H1 (cell line): Measurements from ENCODE around the gene TMPRSS15. TPM values are rescaled to one million over a fixed set of nuclear protein-coding genes. Genes with fewer than 3 reads are reported as not detected.
"Not testable (repeated sequence)": the region's sequence is repeated elsewhere in the genome, so short reads cannot be mapped to it uniquely, and the experiment has no call there.

Experiments used
- CTCF ChIA-PET: fragments of 300-600 bp; sonication (Branson Sonifier 250); formaldehyde crosslinking; loops from one replicate; lab custom pipeline; 2021; ENCODE audit not compliant: partially characterized antibody; lab: Charles Lee
- POLR2A ChIA-PET: fragments of 300-600 bp; sonication (Branson Sonifier 250); formaldehyde crosslinking; loops from one replicate; lab custom pipeline; 2021; ENCODE audit warnings: inconsistent platforms; ENCODE audit not compliant: partially characterized antibody; lab: Charles Lee
- DNase-seq, 2 experiments: peaks; one replicate each; pipeline versions ENCODE4 v3.0.0 to v3.0.0-alpha.2; 2010 to 2022; ENCODE audit warnings: low spot score in 2 of 2, low read depth in 1 of 2, mixed read lengths in 1 of 2
- FAIRE-seq: peaks from 2 replicates; lab custom pipeline; 2011; peaks lifted over from hg19 to GRCh38; lab: Jason Lieb, UNC
- H2AFZ ChIP-seq: 2 replicates; pipeline ENCODE4 v1.8.1; 2012; ENCODE audit warnings: low read length, inconsistent platforms
- H2AK5ac ChIP-seq: 2 replicates; pipeline ENCODE4 v1.6.1; 2013; ENCODE audit warnings: low read depth, low read length
- H2BK120ac ChIP-seq: replicated peaks from 2 replicates; pipeline ENCODE3; 2013; ENCODE audit warnings: low read depth, low read length, inconsistent platforms
- H2BK12ac ChIP-seq: 2 replicates; pipeline ENCODE4 v1.6.1; 2013; ENCODE audit warnings: low read depth, low read length
- H2BK15ac ChIP-seq: 2 replicates; pipeline ENCODE4 v1.6.1; 2013; ENCODE audit warnings: low read length
- H2BK20ac ChIP-seq: 2 replicates; pipeline ENCODE4 v1.6.1; 2013; ENCODE audit warnings: low read length
- H2BK5ac ChIP-seq: 2 replicates; pipeline ENCODE4 v1.6.1; 2013; ENCODE audit warnings: low read depth, low read length
- H3K14ac ChIP-seq: 2 replicates; pipeline ENCODE4 v1.6.1; 2013; ENCODE audit warnings: inconsistent platforms; ENCODE audit not compliant: insufficient read length
- H3K18ac ChIP-seq: 2 replicates; pipeline ENCODE4 v1.6.1; 2013; ENCODE audit warnings: low read length; ENCODE audit errors: extremely low read depth
- H3K23ac ChIP-seq: 2 replicates; pipeline ENCODE4 v1.6.1; 2013; ENCODE audit warnings: inconsistent platforms; ENCODE audit not compliant: insufficient read length
- H3K23me2 ChIP-seq: 2 replicates; pipeline ENCODE4 v1.6.1; 2013; ENCODE audit warnings: low read depth, low read length
- H3K27ac ChIP-seq: 2 replicates; pipeline ENCODE4 v1.6.1; 2011; ENCODE audit warnings: low read depth, low read length, inconsistent platforms
- H3K27me3 ChIP-seq, 4 experiments: replicated peaks in 1 of 4; 1 replicate in 1 of 4; 2 replicates in 3 of 4; pipeline versions ENCODE4 v1.6.1 to v1.8.1; 2011 to 2013; ENCODE audit warnings: low read length in 3 of 4, mild to moderate bottlenecking in 3 of 4, inconsistent platforms in 2 of 4, mixed read lengths in 2 of 4, moderate library complexity in 1 of 4; ENCODE audit not compliant: control insufficient read depth in 3 of 4, insufficient read depth in 3 of 4; ENCODE audit errors: extremely low read depth in 1 of 4
- H3K36me3 ChIP-seq, 4 experiments: 2 replicates each; pipeline versions ENCODE4 v1.6.1 to v1.8.1; 2011 to 2013; ENCODE audit warnings: mild to moderate bottlenecking in 4 of 4, low read length in 3 of 4, moderate library complexity in 2 of 4, control low read depth in 1 of 4, inconsistent platforms in 1 of 4; ENCODE audit not compliant: insufficient read depth in 4 of 4, control insufficient read depth in 2 of 4
- H3K4ac ChIP-seq: replicated peaks from 2 replicates; pipeline ENCODE3; 2013; ENCODE audit warnings: low read length, low read depth, mixed read lengths, inconsistent platforms; ENCODE audit not compliant: insufficient read length
- H3K4me1 ChIP-seq, 4 experiments: replicated peaks in 1 of 4; 1 replicate in 1 of 4; 2 replicates in 3 of 4; pipeline versions ENCODE4 v1.6.1 to v1.8.1; 2011 to 2013; ENCODE audit warnings: low read length in 3 of 4, inconsistent platforms in 2 of 4, mixed read lengths in 1 of 4; ENCODE audit not compliant: insufficient read depth in 4 of 4, control insufficient read depth in 3 of 4
- H3K4me2 ChIP-seq, 2 experiments: 2 replicates each; pipeline versions ENCODE4 v1.6.1 to v1.8.1; 2011 to 2013; ENCODE audit warnings: low read depth in 2 of 2, low read length in 2 of 2, control low read depth in 1 of 2, inconsistent platforms in 1 of 2, mild to moderate bottlenecking in 1 of 2; ENCODE audit not compliant: insufficient read depth in 1 of 2
- H3K4me3 ChIP-seq, 4 experiments: fragments of 200-600, 300-600 bp in 1 of 4; sonication (generic), shearing (Covaris generic), sonication (Bioruptor Twin) in 1 of 4; 2 replicates each; pipeline versions ENCODE4 v1.5.1 to v1.8.1; 2011 to 2016; ENCODE audit warnings: low read length in 4 of 4, low read depth in 3 of 4, control low read depth in 2 of 4, inconsistent platforms in 2 of 4, mild to moderate bottlenecking in 2 of 4, mixed read lengths in 1 of 4, moderate library complexity in 1 of 4; ENCODE audit not compliant: insufficient read depth in 2 of 4; ENCODE audit errors: extremely low read depth in 1 of 4
- H3K56ac ChIP-seq: replicated peaks from 2 replicates; pipeline ENCODE3; 2013; ENCODE audit warnings: low read depth, mild to moderate bottlenecking, mixed read lengths, low read length, inconsistent platforms; ENCODE audit not compliant: insufficient read length
- H3K79me1 ChIP-seq: 2 replicates; pipeline ENCODE4 v1.6.1; 2013; ENCODE audit warnings: low read depth, low read length, control low read depth
- H3K79me2 ChIP-seq, 2 experiments: 2 replicates each; pipeline versions ENCODE4 v1.6.1 to v1.8.1; 2012 to 2013; ENCODE audit warnings: low read length in 2 of 2, mild to moderate bottlenecking in 2 of 2, inconsistent platforms in 1 of 2; ENCODE audit not compliant: insufficient read depth in 2 of 2, control insufficient read depth in 1 of 2
- H3K9ac ChIP-seq, 4 experiments: replicated peaks in 1 of 4; 1 replicate in 1 of 4; 2 replicates in 3 of 4; pipeline versions ENCODE4 v1.6.1 to v1.8.1; 2011 to 2013; ENCODE audit warnings: low read depth in 3 of 4, low read length in 3 of 4, control low read depth in 2 of 4, mild to moderate bottlenecking in 2 of 4, moderate library complexity in 2 of 4, inconsistent platforms in 1 of 4; ENCODE audit errors: extremely low read depth in 1 of 4
- H3K9me3 ChIP-seq, 2 experiments: 2 replicates each; pipeline versions ENCODE4 v1.6.1 to v1.8.1; 2012 to 2013; ENCODE audit warnings: mild to moderate bottlenecking in 2 of 2, moderate library complexity in 2 of 2, control low read depth in 1 of 2, inconsistent platforms in 1 of 2, low read depth in 1 of 2, low read length in 1 of 2, mixed read lengths in 1 of 2; ENCODE audit not compliant: insufficient read depth in 2 of 2
- H4K20me1 ChIP-seq, 2 experiments: replicated peaks in 1 of 2; 2 replicates each; pipeline versions ENCODE3 to v1.8.1; 2011 to 2013; ENCODE audit warnings: inconsistent platforms in 2 of 2, low read length in 2 of 2, mild to moderate bottlenecking in 1 of 2; ENCODE audit not compliant: insufficient read depth in 2 of 2, control insufficient read depth in 1 of 2
- H4K5ac ChIP-seq: 2 replicates; pipeline ENCODE4 v1.6.1; 2013; ENCODE audit warnings: low read length, low read depth, mixed read lengths, inconsistent platforms; ENCODE audit not compliant: insufficient read length
- H4K8ac ChIP-seq: 2 replicates; pipeline ENCODE4 v1.8.0; 2013; ENCODE audit warnings: mild to moderate bottlenecking, moderate library complexity, low read length, inconsistent platforms; ENCODE audit not compliant: insufficient read depth; ENCODE audit errors: extremely low read depth
- H4K91ac ChIP-seq: replicated peaks from 2 replicates; pipeline ENCODE3; 2013; ENCODE audit warnings: low read length, mixed read lengths, inconsistent platforms; ENCODE audit not compliant: insufficient read length
- WGBS, 2 experiments: shearing (Covaris generic) in 1 of 2; methylation state at CpG; one replicate each; pipeline versions ENCODE4 v1.1.6 to v1.1.7; 2013 to 2015; ENCODE audit warnings: low lambda C conversion rate in 2 of 2, mixed read lengths in 2 of 2, inconsistent platforms in 1 of 2, low coverage in 1 of 2, missing lambda C conversion rate in 1 of 2; ENCODE audit not compliant: insufficient replicate concordance in 2 of 2, insufficient coverage in 1 of 2, insufficient read length in 1 of 2; ENCODE audit errors: extremely low coverage in 1 of 2, missing lambda C conversion rate in 1 of 2; 5-methylcytosine and 5-hydroxymethylcytosine counted together
- polyA plus RNA-seq, 7 experiments: library from polyadenylated mRNA; depleted of rRNA in 3 of 7; stranded (reverse) in 5 of 7; unstranded in 2 of 7; fragments of >200 nt in 5 of 7; fragments of 200-250 nt in 2 of 7; gene quantifications; 1 replicate in 5 of 7; 2 replicates in 1 of 7; 4 replicates in 1 of 7; pipeline versions ENCODE4 v1.2.1 to v1.2.3, GENCODE V29; 2011 to 2013; ENCODE audit warnings: missing spikeins in 2 of 7, mixed read lengths in 2 of 7
- total RNA-seq: library from RNA; stranded (reverse); fragmentation: NEBNext Ultra II Directional; extraction: Animal tissue kit (Norgen Biotek cat#: 25700); gene quantifications from 2 replicates; pipeline ENCODE4 v1.2.1, GENCODE V29; 2021

The TMPRSS15 gene
- total and polyA plus RNA-seq, 2 of the 8 experiments (the other 6 are each of a cell fraction or from before 2014, with no cell fraction given): not detected

DNA sequence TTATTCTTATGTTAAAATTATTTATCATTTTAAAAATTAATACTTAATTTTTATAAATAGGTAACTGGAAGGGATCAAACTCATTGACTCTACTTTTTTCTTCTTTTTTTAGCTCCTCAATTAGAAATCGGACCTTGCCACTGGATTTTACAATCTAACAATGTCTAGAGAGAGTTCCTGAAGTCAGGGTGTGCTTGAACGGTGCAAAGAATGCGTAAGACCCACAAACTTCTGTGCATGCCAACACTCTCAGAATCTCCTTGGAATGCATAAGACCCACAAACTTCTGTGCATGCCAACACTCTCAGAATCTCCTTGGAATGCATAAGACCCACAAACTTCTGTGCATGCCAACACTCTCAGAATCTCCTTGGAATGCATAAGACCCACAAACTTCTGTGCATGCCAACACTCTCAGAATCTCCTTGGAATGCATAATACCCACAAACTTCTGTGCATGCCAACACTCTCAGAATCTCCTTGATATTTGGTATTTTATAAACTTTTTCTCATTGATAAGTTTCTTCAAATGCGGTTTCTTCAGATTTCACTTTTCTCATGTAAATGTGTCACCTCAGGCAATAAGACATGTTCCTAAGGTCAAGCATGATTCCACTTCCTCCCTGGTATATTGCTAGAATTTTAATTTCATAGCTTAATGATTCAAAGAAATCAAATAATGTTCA lies 20.5 kb downstream of the TMPRSS15 start:
- H2BK120ac ChIP-seq, DNase-seq, H3K4me2 ChIP-seq, H4K20me1 ChIP-seq, H2AK5ac ChIP-seq, H3K27ac ChIP-seq, H3K79me1 ChIP-seq, H4K5ac ChIP-seq, H3K23ac ChIP-seq, POLR2A ChIA-PET, H4K8ac ChIP-seq, H3K9ac ChIP-seq, H3K4ac ChIP-seq, H3K14ac ChIP-seq, H2BK12ac ChIP-seq, H2AFZ ChIP-seq, H2BK5ac ChIP-seq, FAIRE-seq, H3K18ac ChIP-seq, H3K27me3 ChIP-seq, H3K4me3 ChIP-seq, H3K9me3 ChIP-seq, H3K23me2 ChIP-seq, H4K91ac ChIP-seq, H2BK20ac ChIP-seq, H3K36me3 ChIP-seq, H3K79me2 ChIP-seq, H2BK15ac ChIP-seq, H3K56ac ChIP-seq, H3K4me1 ChIP-seq: not testable (repeated sequence)
- CTCF ChIA-PET: interaction anchor here (0.8 kb wide), 1 partner anchor 220 kb away, joined by 3 read pairs; no protein-coding TSS in a partner anchor
- WGBS, 2 experiments: 91% methylated on average over 4 of the region's 4 CpGs; no CpG with 5 or more reads in 1 of the 2 experiments
